AG10803 (cell line): Measurements from ENCODE around the gene RNASE8.
A peak's percentile ranks its signal among the peaks of the same experiment; 100 is the strongest.

ENCODE experiments used
- DNase-seq: peaks from one replicate; pipeline ENCODE4 v3.0.0; 2010; ENCODE audit warnings: low read depth
- H3K4me3 ChIP-seq: 2 replicates; pipeline ENCODE4 v1.5.1; 2011; ENCODE audit warnings: mild to moderate bottlenecking, low read length, control low read depth
- TF ChIP-seq, protein P1 (sequence below): conservative IDR thresholded peaks from 2 replicates; pipeline ENCODE4 v1.5.1; 2011; ENCODE audit warnings: mild to moderate bottlenecking, low read length, control low read depth, inconsistent platforms

Gene RNASE8

DNA sequence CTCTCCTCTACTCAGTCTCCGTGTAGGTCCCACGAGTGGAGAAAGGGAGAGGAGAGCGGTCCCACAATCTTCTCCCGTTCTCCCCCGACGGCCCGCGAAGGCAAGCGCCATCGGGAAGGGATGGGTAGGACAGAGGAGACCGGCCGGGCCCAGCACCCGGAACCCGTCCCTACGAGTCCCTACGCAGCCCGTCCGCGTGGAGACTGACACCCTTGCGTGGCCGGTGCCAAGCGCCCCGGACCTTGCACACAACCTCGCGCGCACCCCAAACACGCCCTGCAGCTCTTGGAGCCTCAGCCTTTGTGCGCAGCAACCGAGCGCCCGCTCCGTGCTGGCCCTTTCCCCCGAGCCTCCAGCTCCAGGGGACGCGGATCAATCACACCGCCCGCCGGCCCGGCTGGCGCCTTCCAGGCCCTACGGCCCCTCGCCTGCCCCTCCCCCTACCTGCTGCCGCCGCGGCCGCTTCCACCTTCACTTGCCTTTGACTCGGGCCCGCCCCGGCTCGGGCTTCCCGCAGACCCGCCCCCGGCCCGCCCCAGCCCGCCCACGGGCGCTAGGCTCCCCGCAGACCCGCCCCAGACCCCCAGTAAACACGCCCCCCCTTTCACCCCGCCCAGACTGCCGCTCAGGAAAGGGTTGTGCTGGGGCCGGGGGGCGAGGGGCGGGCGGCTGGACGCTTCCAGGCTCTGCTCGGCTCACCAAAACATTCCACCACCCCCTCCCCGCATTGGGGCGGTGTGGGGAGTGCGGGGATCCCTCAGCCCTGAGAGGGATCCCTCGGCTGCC is 32.8 kb upstream of the RNASE8 start, which contains the start of gene NDRG2:
TSS of gene NDRG2 (minus strand) at position 477 of the 786 bp plus-strand sequence. CDS start 1,746 bp downstream, outside the sequence.
- peak within 1 kb of the TSS; percentile 49 for H3K4me3 ChIP-seq
- no peak for DNase-seq

DNA sequence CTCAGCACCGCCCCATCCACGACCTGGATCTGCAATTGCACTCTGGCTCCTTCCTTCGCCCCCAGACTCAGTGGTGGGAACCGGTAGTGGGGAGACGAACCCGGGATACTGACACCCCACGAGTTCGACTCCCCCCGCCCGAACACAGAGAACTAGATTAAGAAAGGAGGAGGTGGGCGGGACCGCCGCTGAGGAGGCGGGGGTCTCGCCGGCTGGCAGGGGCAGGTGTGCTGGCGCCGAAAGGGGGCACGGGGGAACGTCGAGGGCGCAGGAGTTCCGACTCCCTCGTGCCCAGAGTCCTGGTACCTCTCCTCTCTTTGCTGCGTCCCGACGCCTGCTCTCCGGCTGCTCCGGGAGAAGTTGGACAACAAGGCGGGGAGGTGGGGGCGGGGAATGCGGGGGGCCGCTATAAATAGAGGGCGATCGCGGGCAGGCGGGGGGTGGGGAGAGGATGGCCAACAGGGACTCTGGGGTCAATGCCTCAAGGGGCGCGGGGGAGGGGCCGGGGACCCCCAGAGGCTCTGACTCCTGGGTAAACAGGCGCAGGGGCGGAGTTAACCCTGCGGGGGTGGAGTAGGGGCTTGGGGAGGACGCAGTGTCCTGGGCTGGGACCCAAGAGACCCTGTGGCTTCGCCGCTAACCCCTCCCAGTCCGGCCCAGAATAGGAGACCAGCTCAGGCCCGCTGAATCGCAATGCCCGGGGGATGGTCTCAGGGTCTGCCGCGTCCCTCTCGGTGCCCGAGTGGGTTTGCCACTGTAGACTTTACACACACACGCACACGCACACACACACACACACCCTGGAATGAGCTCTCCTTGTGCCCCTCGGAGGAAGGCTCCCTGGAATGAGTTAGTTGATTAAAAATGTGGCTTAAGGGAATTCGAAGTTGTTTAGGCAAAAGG is 32.0 kb upstream of the RNASE8 start:
- TF ChIP-seq, protein P1, sequence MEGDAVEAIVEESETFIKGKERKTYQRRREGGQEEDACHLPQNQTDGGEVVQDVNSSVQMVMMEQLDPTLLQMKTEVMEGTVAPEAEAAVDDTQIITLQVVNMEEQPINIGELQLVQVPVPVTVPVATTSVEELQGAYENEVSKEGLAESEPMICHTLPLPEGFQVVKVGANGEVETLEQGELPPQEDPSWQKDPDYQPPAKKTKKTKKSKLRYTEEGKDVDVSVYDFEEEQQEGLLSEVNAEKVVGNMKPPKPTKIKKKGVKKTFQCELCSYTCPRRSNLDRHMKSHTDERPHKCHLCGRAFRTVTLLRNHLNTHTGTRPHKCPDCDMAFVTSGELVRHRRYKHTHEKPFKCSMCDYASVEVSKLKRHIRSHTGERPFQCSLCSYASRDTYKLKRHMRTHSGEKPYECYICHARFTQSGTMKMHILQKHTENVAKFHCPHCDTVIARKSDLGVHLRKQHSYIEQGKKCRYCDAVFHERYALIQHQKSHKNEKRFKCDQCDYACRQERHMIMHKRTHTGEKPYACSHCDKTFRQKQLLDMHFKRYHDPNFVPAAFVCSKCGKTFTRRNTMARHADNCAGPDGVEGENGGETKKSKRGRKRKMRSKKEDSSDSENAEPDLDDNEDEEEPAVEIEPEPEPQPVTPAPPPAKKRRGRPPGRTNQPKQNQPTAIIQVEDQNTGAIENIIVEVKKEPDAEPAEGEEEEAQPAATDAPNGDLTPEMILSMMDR = no peak
- DNase-seq = no peak
- peak overlapping the region; percentile 48 for H3K4me3 ChIP-seq

More for the DNA sequence above, 32.8 kb upstream of the RNASE8 start, which contains the start of gene NDRG2:
- TF ChIP-seq, protein P1 = no peak

DNA sequence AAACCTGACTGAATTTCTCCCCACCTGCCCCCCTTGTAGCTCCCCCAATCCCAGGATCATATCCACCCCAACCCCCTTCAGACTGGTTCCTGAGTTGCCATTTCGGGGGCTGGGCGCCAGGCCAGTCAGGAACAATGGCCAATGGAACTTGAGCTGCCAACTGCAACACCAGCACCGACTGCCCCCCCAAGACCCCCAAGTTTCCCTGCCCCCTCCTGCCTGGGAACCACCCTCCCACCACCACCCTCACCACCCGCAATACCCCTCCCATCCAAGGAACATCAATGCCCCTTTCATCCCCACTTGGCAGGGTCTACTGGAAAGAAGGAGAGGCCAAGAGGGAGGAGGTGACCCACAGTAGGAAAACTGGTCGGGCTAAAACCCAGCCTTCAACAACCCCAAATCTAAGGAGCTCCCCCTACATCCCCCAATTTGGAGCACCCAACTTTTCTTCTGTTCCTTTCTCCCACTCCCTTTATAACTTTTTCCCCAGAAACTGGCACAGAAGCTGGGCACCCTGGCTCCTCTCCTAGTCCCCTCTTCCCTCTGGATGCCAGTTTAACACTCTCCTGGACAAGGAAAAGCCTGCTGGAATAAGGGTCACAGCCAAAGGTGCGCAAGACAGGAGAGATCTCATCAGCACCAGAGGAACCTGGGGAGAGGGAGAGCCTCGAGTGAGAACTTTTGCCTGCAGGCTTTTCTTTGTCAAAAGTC is 31.2 kb upstream of the RNASE8 start:
- no peak for DNase-seq
- TF ChIP-seq, protein P1 = no peak
- no peak overlapping the region for H3K4me3 ChIP-seq

DNA sequence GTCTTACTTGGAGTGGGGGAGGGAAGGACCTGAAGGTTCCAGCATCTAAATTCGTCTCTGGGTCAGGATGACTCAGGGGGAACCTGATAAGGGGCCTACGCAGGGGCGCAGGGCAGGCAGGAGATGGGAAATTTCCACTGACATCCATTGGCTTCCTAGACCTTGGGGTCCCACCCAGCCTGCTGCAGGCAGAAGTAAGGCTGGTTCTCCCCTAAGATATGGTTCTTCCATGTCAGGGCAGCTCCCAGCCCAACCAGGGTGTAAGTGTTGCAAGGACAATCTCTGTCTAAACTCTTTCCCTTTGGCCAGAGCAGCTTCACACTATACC is 30.7 kb upstream of the RNASE8 start:
- TF ChIP-seq, protein P1 = no peak
- no peak overlapping the region for H3K4me3 ChIP-seq
- no peak for DNase-seq

DNA sequence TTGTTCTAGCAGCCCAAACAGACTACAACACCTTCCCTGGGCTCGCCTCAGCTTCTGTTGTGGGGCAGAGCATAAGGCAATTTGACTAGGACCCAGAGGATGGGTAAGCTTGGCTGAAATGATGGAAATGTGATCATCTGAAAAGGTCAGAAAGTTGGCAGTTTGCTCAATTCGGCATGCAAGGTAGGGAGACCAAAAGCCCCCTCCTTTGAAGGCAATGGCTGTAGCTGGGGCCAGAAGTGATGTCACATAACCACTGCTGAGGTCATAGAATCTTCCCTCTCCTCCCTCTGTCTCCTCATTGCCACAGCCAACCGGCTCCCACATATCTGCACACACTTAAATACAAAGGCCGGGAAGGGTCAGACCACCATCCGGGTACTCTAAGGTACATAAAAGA is 27.7 kb upstream of the RNASE8 start, which contains the start of gene TPPP2:
TSS of gene TPPP2 (plus strand) at position 301 of the 400 bp plus-strand sequence. CDS start 365 bp downstream, outside the sequence.
- TF ChIP-seq, protein P1 = no peak
- H3K4me3 ChIP-seq = no peak within 1 kb of the TSS
- no peak for DNase-seq

GRCh38 chr14:21030531-21030930 is 27.1 kb upstream of the RNASE8 start:
- no peak overlapping the region for H3K4me3 ChIP-seq
- TF ChIP-seq, protein P1 = no peak

More at GRCh38 chr14:21030531-21030930, 27.1 kb upstream of the RNASE8 start:
- no peak for DNase-seq
